Thymus (tissue), 14 donors: ENCODE data around the gene HSPA5. TPM values are rescaled to one million over a fixed set of nuclear protein-coding genes. Genes with fewer than 3 reads are reported as not detected.
A peak's percentile ranks its signal among the peaks of the same experiment; 100 is the strongest.
"Not testable (repeated sequence)": the region's sequence is repeated elsewhere in the genome, so short reads cannot be mapped to it uniquely, and the experiment has no call there.

Experiments used
- DNase-seq, 9 donors: peaks; one replicate each; pipeline ENCODE4 v3.0.0-alpha.2; 2013; ENCODE audit warnings: low spot score in 9 of 9, low read depth in 6 of 9, missing footprints in 1 of 9
- H3K27ac ChIP-seq, 2 donors: one replicate each; pipeline ENCODE4 v1.5.1; 2013; ENCODE audit warnings: control low read depth in 1 of 2, low read depth in 1 of 2, low read length in 1 of 2, mild to moderate bottlenecking in 1 of 2, moderate library complexity in 1 of 2
- H3K27me3 ChIP-seq, 2 donors: one replicate each; pipeline ENCODE4 v1.5.1; 2013; ENCODE audit warnings: low read length in 1 of 2; ENCODE audit not compliant: control insufficient read depth in 2 of 2, insufficient read depth in 1 of 2
- H3K36me3 ChIP-seq, 2 donors: one replicate each; pipeline ENCODE4 v1.5.1; 2013; ENCODE audit warnings: low read length in 1 of 2, mild to moderate bottlenecking in 1 of 2, moderate library complexity in 1 of 2; ENCODE audit not compliant: control insufficient read depth in 2 of 2, insufficient read depth in 2 of 2
- H3K4me1 ChIP-seq, 2 donors: one replicate each; pipeline ENCODE4 v1.5.1; 2013; ENCODE audit warnings: low read length in 2 of 2; ENCODE audit not compliant: control insufficient read depth in 2 of 2, insufficient read depth in 2 of 2
- H3K4me3 ChIP-seq, 2 donors: one replicate each; pipeline ENCODE4 v1.5.1; 2013; ENCODE audit warnings: low read length in 2 of 2, control low read depth in 1 of 2, mild to moderate bottlenecking in 1 of 2
- H3K9me3 ChIP-seq, 2 donors: one replicate each; pipeline ENCODE4 v1.5.1; 2013; ENCODE audit warnings: low read length in 1 of 2, mild to moderate bottlenecking in 1 of 2; ENCODE audit not compliant: control insufficient read depth in 2 of 2, insufficient read depth in 1 of 2
- WGBS: extraction: QIAGEN DNeasy Blood & Tissue Kit; methylation state at CpG from one replicate; pipeline ENCODE4 v1.1.7; 2013; 5-methylcytosine and 5-hydroxymethylcytosine counted together
- long read RNA-seq, 10 donors: transcript quantifications; one replicate each; lab custom pipeline, GENCODE V29; 2026
- polyA plus RNA-seq: library from polyadenylated mRNA; stranded (reverse); fragments of 200-250 nt; gene quantifications from one replicate; pipeline ENCODE4 v1.2.3, GENCODE V29; 2013
- total RNA-seq: library from RNA; stranded (reverse); fragments of 120-200 nt; gene quantifications from one replicate; pipeline ENCODE4 v1.2.4, GENCODE V29; 2013
- donor health status: healthy.

Gene HSPA5
- total RNA-seq: 38.6 TPM
- polyA plus RNA-seq: 113 TPM
- long read RNA-seq, donor 1, transcript HSPA5-201 (8 exons, 3,908 nt): major isoform, 8 of 42 reads
- long read RNA-seq, donor 1, partial matches to known transcripts: 34 of 42 reads
- long read RNA-seq, donor 1, other reads (novel, unspliced or antisense): 0 of 42 reads
- long read RNA-seq, donor 2: 0 reads
- long read RNA-seq, donor 3, transcript HSPA5-201 (8 exons, 3,908 nt): major isoform, 141 of 266 reads
- long read RNA-seq, donor 3, partial matches to known transcripts: 125 of 266 reads
- long read RNA-seq, donor 3, other reads (novel, unspliced or antisense): 0 of 266 reads
- long read RNA-seq, donor 4, transcript HSPA5-201 (8 exons, 3,908 nt): major isoform, 48 of 89 reads
- long read RNA-seq, donor 4, partial matches to known transcripts: 41 of 89 reads
- long read RNA-seq, donor 4, other reads (novel, unspliced or antisense): 0 of 89 reads
- long read RNA-seq, donor 5, transcript HSPA5-201 (8 exons, 3,908 nt): major isoform, 117 of 240 reads
- long read RNA-seq, donor 5, partial matches to known transcripts: 123 of 240 reads
- long read RNA-seq, donor 5, other reads (novel, unspliced or antisense): 0 of 240 reads
- long read RNA-seq, donor 6, transcript HSPA5-201 (8 exons, 3,908 nt): major isoform, 77 of 101 reads
- long read RNA-seq, donor 6, partial matches to known transcripts: 24 of 101 reads
- long read RNA-seq, donor 6, other reads (novel, unspliced or antisense): 0 of 101 reads
- long read RNA-seq, donor 7, transcript HSPA5-201 (8 exons, 3,908 nt): major isoform, 106 of 153 reads
- long read RNA-seq, donor 7, partial matches to known transcripts: 47 of 153 reads
- long read RNA-seq, donor 7, other reads (novel, unspliced or antisense): 0 of 153 reads
- long read RNA-seq, donor 8, transcript HSPA5-201 (8 exons, 3,908 nt): major isoform, 37 of 56 reads
- long read RNA-seq, donor 8, partial matches to known transcripts: 19 of 56 reads
- long read RNA-seq, donor 8, other reads (novel, unspliced or antisense): 0 of 56 reads
- long read RNA-seq, donor 9, transcript HSPA5-201 (8 exons, 3,908 nt): major isoform, 75 of 110 reads
- long read RNA-seq, donor 9, partial matches to known transcripts: 35 of 110 reads
- long read RNA-seq, donor 9, other reads (novel, unspliced or antisense): 0 of 110 reads
- long read RNA-seq, donor 10, transcript HSPA5-201 (8 exons, 3,908 nt): major isoform, 54 of 83 reads
- long read RNA-seq, donor 10, partial matches to known transcripts: 29 of 83 reads
- long read RNA-seq, donor 10, other reads (novel, unspliced or antisense): 0 of 83 reads

DNA sequence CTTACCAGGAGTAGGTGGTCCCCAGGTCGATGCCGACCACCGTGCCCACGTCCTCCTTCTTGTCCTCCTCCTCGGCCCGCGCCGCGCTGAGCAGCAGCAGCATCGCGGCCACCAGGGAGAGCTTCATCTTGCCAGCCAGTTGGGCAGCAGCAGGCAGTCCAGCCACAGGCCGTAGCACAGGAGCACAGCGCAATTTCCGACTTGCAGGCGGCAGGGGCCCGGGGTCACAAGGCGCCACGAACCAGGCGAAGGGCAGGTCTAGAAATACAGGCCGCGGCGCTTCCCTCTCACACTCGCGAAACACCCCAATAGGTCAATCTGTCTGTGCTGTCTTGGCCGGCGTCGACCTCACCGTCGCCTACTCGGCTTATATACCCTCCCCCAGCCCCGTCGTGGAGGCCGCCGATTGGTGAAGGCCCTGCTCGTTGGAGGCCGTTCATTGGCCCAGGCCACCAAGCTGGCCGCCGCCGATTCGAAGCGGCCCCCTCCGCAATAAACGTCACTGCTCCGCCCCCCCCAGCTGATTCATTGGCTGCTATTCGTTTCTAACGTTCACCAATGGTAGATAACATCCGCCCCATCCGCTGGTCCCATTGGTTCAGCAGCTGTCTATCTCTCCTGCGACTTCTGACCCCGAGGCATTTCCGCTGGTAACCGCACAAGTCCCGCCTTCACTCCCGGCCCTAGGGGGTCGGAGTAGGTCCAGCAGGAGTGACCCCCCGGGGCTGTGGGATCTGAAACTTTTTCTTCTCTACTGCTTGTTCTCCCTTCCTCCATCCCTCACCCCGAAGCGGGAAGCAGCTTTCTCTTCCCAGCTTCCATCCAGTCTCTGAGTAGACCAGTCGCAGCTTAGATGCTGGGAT, at the start of gene HSPA5:
Gene HSPA5 (minus strand): TSS at position 344 of the 863 bp plus-strand sequence. CDS start 217 bp downstream, at position 127.
- Histone ChIP-seq H3K4me1 (peaks cover 7 to 29% of the 10 kb centered on the region in 2 donors), H3K27me3 (no peaks in the 10 kb centered on the region)
- WGBS: under 1% methylated on average over 59 of the region's 59 CpGs

DNA sequence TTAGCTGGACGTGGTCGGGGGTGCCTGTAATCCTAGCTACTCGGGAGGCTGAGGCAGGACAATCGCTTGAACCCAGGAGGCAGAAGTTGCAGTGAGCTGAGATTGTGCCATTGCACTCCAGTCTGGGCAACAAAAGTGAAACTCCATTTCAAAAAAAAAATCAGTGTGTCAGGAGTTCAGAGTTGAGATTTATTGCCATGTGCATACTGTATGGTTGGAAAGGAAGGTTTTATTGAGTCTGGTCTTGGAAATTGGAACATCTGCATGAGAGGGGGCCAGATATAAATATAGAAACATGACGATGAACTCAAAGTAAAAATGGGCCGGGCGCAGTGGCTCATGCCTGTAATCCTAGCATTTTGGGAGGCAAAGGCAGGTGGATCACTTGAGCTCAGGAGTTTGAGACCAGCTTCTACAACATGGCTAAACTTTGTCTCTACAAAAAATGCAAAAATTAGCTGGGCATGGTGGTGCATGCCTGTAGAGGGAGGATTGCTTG, 45.8 kb upstream of the HSPA5 start:
- WGBS: 98% methylated on average over 7 of the region's 7 CpGs
- H3K27ac ChIP-seq, H3K9me3 ChIP-seq, H3K27me3 ChIP-seq, H3K4me3 ChIP-seq, H3K4me1 ChIP-seq, DNase-seq, H3K36me3 ChIP-seq: not testable (repeated sequence)

More for the DNA sequence above, at the start of gene HSPA5:
- peaks cover 24 to 38% of the 10 kb centered on the region in 2 donors for H3K36me3 ChIP-seq
- peak; percentile 96 to 100 (median 99) for DNase-seq
- peak within 1 kb of the TSS; percentile 75 to 95 for H3K4me3 ChIP-seq
- no peaks in the 10 kb centered on the region for H3K9me3 ChIP-seq
- H3K27ac ChIP-seq: peak within 1 kb of the TSS; percentile 87 to 93

DNA sequence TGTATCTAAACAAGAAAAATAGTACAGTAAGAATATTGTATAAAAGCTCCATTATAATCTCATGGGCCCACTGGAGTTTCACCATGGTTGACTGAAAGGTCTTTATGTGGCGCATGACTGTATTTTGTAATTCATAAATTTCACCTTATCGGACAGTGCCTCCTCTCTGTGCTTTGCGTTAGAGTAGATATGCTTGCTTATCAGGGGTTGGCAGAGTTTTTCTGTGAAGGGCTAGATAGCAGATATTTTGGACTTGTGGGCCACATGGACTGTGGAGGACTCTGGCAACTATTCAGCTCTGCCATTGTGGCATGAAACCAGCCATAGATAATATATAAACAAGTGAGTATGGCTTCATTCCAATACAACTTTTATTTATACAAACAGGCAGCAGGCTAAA, 43.7 kb upstream of the HSPA5 start:
- DNase-seq: no peak

DNA sequence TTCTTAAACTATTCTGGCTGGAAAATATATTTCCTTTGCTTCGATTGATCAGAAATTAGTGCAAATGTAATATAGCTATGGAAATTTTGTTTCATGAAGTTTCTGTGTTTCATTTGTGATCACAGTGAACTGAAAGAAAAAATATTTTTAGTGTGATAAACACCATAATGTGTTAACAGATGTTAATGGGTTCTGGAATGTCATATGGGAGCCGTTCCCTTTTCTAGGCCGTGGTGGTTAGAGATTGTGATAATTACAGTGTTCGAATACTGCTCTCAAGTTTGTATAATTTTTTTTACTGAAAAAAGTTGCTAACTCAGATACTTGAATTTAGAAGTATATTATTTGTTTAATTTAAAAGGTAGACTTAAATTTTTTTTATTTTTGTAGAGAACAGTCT, 39.8 kb upstream of the HSPA5 start:
- WGBS: 95% methylated on average over 4 of the region's 4 CpGs

More for the DNA sequence above, 43.7 kb upstream of the HSPA5 start:
- H3K36me3 ChIP-seq: peaks cover 0 to 7% of the 10 kb centered on the region in 2 donors
- no peak overlapping the region for H3K27ac ChIP-seq
- H3K27me3 ChIP-seq: no peaks in the 10 kb centered on the region
- WGBS: 98% methylated on average over 3 of the region's 3 CpGs
- H3K4me1 ChIP-seq: no peaks in the 10 kb centered on the region
- H3K4me3 ChIP-seq: no peak overlapping the region
- H3K9me3 ChIP-seq: no peaks in the 10 kb centered on the region

DNA sequence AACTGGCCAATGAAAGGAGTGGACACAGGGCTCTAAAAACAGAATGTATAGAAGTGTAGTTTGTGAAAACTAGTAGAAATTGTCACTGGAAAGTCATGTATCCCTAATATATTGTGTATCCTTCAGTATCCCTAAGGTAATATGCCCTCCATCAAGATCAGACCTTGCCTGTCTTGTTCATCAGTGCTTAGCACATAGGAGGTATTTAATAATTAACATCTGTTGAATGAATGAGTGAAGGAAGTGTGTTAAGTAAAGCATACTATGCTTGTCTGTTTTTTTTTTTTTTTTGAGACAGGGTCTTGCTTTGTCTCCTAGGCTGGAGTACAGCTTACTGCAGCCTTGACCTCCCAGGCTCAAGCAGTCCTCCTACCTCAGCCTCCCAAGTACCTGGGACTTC, 36.3 kb upstream of the HSPA5 start:
- no peak for DNase-seq
- no peaks in the 10 kb centered on the region for H3K9me3 ChIP-seq
- H3K27me3 ChIP-seq: no peaks in the 10 kb centered on the region
- no peaks in the 10 kb centered on the region for H3K4me1 ChIP-seq
- H3K36me3 ChIP-seq: peaks cover 0 to 5% of the 10 kb centered on the region in 2 donors
- H3K4me3 ChIP-seq: no peak overlapping the region
- no peak overlapping the region for H3K27ac ChIP-seq

More for the DNA sequence above, 39.8 kb upstream of the HSPA5 start:
- H3K4me3 ChIP-seq: no peak overlapping the region
- H3K27ac ChIP-seq: no peak overlapping the region
- no peaks in the 10 kb centered on the region for H3K27me3 ChIP-seq
- no peaks in the 10 kb centered on the region for H3K4me1 ChIP-seq
- peaks cover 0 to 5% of the 10 kb centered on the region in 2 donors for H3K36me3 ChIP-seq
- no peak for DNase-seq
- no peaks in the 10 kb centered on the region for H3K9me3 ChIP-seq

DNA sequence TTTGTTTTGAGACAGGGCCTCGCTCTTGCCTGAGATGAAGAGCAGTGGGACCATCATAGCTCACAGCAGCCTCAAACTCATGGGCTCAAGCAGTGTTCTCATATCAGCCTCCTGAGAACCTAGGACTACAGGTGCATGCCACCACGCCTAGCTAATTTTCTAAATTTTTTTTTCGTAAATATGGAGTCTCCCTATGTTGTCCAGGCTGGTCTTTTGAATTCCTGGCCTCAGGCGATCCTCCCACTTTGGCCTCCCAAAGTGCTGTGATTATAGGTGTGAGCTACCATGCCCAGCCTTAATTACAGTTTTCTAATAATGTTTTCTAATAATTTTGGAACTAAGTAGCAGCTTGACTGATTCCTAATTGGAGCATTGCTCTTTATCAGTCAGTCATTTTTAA, 35.6 kb upstream of the HSPA5 start:
- no peak for DNase-seq
- H3K27ac ChIP-seq: no peak overlapping the region
- peaks cover 0 to 5% of the 10 kb centered on the region in 2 donors for H3K36me3 ChIP-seq
- no peaks in the 10 kb centered on the region for H3K4me1 ChIP-seq
- no peak overlapping the region for H3K4me3 ChIP-seq
- H3K27me3 ChIP-seq: no peaks in the 10 kb centered on the region
- H3K9me3 ChIP-seq: no peaks in the 10 kb centered on the region
- 98% methylated on average over 4 of the region's 4 CpGs for WGBS

DNA sequence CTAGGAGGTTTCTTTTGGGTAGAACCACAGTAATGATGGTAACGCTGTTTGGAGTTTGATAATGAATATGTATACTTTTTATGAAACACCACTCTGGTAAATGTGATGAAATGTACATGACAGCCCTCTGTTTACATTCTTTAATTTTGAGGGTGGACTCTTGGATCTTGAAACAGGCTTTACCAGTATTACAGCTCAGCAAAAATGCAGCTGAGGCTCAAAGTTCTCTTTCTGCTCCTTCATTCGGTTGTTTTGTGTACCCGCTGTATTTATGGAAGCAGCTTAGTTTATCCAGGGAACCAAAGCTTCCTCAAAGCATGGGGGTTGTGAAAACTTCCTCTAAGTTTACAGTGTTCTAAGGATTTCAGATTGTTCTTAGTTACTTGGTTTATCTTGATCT, 31.6 kb upstream of the HSPA5 start:
- H3K27ac ChIP-seq: no peak overlapping the region
- no peaks in the 10 kb centered on the region for H3K27me3 ChIP-seq
- peaks cover 4% of the 10 kb centered on the region in 2 donors for H3K36me3 ChIP-seq
- no peak for DNase-seq
- no peaks in the 10 kb centered on the region for H3K4me1 ChIP-seq
- no peak overlapping the region for H3K4me3 ChIP-seq
- WGBS: 82% methylated on average over 3 of the region's 3 CpGs
- no peaks in the 10 kb centered on the region for H3K9me3 ChIP-seq

DNA sequence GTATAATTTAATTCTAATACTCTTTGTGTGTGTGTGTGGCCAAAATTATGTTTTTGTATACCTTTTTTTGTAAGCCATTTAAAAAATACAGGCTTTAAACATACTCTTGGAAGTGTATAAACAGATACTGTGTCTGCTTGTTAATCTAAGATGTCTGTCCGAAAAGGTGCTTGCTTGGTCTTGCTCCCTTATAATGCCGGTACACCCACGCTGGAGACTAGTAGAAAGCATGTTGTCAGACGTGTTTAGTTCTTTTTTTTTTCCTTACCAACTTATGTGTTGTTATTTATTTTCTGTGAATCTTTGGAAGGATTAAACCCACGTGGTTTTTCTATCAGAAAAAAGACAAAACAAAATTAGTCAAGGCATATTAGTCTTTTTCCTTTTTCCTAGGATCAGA, 29.9 kb upstream of the HSPA5 start:
- Histone ChIP-seq H3K9me3 (no peaks in the 10 kb centered on the region), H3K4me1 (no peaks in the 10 kb centered on the region), H3K27me3 (no peaks in the 10 kb centered on the region), H3K27ac (no peak overlapping the region), H3K4me3 (no peak overlapping the region), H3K36me3 (peaks cover 4 to 11% of the 10 kb centered on the region in 2 donors)
- WGBS: 94% methylated on average over 5 of the region's 5 CpGs
- DNase-seq: no peak
